ENCODE data around the gene MFSD6L.

Gene MFSD6L, protein sequence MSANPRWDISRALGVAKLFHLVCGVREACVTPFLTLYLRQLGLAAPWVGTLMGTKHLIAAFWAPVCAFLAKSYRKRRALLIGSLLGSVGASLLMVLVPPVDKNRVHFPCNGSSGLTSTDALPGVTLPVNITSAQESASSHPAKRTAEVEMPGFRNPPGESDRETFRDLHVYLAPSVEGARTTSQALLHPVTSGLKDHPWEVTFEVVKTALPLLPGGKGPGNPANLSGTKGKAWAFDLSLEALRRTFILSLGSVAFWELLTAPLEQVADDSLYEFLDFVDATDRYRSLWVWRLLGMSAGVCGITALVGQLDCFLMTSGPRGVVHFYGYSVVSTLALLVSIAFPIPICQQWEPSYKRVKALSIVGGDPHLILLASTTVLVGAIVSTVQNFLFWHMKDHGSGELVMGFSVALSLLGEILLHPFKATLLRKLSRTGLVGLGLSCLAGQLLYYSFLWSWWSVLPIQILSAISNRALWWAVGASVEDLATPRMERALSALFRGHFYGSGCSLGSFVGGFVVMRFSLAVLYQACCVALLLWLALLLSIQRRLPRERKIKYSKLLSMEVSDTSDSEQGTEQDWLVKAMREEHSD

DNA sequence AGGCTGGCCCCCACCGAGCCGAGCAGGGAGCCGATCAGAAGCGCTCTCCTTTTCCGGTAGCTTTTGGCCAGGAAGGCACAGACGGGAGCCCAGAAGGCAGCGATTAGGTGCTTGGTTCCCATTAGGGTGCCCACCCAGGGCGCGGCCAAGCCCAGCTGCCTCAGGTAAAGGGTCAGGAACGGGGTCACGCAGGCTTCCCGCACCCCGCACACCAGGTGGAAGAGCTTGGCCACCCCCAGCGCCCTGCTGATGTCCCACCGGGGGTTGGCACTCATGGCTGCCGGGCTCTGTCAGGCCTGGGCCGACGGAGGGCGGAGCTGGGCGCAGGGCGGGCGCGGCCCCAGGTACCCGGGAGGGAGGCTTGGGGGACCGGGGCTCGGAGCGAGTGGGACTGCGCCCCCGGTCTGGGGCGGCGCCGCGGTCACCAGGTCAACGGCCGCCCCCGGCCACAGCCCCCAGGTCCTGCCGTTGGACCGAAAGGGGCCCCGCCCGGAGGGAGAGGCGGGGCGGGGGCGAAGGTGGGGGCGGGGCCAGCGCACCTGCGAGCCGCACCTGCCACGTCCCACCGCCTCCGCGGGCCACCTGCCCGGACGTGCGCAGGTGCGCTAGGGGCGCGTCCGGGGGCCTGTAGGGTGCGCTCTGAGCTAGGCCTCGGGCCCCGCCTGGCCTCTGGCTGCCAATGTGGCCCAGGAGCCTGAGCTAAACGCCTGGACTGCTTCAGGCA lies at the start of gene MFSD6L:
TSS of gene MFSD6L (minus strand) at position 520 of the 724 bp plus-strand sequence. CDS start at position 275, 245 bp downstream.
- DNase-seq: no peak

DNA sequence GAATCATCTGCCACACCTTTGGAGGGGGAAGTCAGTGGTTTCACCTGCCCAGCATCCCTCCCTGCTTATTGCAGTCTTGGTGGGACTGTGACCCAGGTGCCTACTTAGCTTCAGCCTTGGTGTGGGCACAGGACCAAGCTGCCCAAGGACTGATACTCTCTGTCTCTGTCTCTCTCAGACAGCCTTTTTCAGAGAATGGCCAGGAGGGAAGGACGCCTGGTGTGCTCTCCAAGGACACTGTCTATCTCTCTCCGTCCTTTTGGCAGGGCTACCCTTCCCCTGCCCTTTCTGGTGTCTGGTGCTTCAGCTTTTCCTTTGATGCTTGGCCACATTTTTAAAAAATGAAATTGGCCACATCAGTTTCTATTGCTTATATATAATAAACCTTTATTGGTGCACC lies 48.7 kb upstream of the MFSD6L start:
- no peak for DNase-seq

DNA sequence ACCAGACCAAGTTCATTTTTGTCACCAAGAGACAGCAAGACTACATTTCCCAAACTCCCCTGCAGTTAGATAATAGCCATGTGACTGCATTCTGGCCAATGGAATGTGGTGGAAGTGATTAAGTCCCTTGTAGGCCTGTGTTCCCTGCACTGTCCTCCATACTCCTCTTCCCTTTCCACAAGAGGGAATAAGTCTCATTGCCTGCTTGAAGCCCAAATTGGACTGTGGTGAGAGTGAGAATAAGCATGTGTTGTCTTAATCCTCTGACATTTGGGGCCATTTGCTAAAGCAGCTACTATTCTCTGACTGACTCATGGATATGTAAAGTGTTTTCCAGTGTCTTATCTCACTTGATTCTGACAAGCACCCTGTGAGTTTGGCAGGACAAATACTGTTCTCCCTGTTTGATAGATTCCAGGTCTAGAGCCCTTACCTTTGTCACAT lies 47.6 kb upstream of the MFSD6L start:
- no peak for DNase-seq

DNA sequence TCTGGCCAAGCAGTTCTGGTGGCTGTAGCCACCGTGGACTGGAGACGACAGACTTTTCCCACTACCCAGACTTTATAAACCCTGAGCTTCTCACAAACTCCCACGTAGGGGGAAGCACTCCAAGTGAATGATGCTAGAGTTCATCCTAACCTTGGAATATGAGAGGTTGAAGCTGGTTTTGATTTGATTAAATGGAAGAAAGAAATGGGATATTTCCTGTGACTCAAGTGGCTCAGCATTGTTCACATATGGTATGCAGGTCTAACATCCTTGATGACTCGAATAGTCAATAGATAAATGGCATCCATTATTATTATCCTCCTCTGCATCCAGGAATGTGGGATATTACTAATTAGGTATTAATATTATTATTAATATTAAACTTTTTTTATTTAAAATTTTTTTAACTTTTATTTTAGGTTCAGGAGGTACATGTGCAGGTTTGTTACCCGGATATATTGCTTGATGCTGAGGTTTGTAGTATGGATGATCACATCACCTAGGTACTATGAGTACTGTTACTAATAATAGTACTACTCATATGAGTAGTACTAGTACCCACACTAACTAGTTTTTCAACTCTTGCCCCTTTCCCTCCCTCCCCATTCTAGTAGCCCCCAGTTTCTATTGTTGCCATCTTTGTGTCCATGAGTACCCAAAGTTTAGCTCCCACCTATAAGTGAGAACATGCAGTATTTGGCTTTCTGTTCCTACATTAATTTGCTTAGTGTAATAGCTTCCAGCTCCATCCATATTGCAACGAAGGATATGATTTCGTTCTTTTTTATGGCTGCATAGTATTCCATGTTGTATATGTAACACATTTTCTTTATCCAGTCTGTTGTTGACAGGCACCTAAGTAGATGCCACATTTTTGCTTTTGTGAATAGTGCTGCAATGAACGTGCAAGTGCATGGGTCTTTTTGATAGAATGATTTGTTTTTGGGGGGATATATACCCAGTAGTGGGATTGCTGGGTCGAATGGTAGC lies 45.4 kb upstream of the MFSD6L start:
- DNase-seq: no peak

DNA sequence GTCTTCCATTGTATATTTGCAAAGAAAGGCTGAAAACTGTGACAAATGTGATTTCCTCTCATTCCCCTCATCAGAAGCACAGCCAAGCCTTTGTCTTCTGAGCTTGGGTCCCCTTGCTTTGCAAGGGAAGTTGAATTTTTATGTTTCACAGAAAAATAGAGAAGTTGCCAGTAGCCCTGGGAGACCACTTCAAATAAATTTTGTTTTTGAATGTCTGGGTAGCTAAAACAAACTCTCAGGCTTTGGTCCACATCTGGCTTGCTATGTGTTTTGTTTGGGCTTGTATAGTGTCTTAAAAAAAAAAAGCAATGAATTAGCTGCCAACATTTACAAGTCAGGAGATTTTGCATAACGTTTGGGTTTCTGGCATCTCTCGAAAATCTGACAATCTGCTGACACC lies 44.2 kb upstream of the MFSD6L start:
- no peak for DNase-seq

DNA sequence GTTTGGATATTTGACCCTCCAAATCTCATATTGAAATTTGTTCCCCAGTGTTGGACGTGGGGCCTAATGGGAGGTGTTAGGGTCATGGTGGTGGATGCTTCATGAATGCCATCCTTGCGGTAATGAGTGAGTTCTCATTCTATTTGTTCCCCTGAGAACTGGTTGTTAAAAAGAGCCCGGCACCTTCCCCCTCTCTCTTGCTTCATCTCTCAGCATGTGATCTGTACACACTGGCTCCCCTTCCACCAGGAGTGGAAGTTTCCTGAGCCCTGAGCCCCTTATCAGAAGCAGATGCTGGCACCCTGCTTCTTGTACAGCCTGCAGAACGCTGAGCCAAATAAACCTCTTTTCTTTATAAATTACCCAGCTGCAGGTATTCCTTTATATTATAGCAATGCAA lies 42.7 kb upstream of the MFSD6L start:
- no peak for DNase-seq

DNA sequence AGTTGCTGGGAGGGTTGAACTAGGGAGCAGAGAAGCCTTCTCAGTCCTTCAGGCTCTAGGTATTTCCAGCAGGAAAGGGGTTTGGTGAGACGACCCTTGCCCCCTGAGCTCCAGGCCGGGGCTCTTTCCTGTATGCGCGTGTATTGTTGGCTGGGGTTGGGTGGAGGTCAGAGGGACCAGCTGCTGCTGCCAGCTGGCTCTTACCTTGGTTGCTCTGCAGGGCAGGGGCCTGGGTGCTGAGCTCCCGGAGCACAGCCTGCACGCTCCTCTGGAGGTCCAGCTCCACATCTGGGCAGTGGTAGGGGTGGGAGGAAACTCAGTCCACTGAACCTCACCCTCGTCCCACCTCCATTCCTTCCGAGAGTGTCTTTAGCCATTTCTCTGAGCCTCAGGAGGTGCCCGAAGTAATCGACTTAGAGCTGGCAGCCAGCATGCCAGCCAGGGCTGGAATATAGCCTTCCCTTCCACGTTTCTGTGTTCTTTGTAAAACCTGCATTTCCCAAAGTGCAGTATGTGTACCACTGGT lies 40.3 kb upstream of the MFSD6L start:
- DNase-seq: no peak

DNA sequence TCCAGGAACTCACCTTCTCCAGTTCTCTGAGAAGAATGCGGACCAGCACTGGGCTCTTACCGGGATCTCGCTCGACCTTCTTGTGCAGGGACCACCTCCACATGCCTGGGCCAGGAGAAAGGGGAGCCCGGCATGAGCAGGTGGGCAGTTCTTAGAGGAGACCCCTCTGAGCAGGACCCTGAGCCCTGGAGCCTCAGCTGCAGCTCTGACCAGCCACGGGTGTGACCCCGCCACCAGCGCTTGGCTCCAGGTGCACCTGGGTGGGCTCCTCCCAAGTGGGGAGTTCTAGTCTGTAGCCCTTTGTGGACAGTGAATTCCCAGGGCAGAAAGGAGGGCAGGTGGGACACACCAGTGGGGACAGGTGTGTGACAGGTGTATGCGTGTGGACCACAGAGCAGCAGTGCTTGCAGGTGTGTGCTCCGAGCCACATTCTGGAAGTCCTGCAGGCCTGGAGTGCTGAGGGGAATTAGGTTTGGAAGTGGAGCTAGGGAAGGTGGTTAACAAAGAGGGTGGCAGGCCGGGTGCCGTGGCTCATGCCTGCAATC lies 39.5 kb upstream of the MFSD6L start:
- DNase-seq: no peak

DNA sequence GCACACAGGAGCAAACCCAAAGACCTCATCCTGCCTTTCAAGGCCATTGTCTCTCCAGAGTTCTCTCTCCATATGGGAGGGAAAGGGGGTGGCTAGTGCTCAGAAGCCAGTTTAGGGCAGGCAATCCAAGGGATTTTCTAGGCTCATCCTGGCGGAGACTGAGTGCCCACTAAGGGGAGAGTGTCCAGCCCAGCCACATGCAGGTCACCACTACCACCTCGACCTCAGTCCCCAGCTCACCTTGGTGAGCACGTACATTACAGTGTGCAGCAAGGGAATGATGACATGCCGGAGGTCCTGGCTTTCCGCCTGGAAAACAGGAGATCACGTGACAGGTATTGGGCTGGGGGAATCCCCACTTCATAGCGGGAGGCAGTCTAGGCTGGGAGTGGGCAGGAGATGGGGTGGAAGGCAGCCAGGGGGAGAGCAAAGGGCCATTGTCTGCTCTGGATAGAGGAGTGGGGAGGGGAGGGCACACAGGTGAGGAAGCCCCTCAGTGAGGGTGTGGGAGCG lies 38.5 kb upstream of the MFSD6L start:
- DNase-seq: no peak

DNA sequence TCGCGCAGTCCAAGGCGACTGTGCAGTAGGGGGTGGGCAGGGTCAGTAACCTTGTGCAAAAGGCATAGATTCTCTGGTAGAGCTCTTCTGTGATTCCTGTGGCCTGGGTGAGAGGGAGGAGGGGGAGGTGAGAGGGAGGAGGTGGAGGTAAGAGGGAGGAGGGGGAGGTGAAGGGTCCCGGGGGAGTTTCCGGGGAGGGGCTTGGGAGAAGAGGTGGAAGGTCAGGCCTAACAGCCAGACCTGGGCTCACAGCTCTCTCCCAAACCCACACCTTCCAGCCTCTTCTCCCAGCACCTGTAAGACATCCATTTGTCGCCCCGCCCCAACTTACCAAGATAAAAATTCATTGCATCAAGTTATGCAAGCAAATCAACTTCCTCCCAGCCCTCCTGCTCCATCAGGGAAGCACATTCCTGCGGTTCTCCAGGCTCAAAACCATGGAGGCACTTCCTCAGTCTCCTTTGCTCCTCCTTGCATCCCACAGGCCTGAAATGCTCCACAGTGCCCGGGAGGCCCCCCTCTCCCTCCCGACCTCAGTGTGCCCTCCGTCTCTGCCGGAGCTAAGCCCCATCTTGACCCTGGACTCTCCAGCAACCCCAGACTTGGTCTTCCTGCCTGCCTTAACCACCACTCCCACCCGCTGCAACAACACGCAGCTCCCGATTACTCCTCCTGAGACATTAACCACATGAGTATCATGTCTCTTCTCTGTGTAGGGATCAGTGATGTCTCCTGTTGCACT lies 37.8 kb upstream of the MFSD6L start:
- DNase-seq: no peak

DNA sequence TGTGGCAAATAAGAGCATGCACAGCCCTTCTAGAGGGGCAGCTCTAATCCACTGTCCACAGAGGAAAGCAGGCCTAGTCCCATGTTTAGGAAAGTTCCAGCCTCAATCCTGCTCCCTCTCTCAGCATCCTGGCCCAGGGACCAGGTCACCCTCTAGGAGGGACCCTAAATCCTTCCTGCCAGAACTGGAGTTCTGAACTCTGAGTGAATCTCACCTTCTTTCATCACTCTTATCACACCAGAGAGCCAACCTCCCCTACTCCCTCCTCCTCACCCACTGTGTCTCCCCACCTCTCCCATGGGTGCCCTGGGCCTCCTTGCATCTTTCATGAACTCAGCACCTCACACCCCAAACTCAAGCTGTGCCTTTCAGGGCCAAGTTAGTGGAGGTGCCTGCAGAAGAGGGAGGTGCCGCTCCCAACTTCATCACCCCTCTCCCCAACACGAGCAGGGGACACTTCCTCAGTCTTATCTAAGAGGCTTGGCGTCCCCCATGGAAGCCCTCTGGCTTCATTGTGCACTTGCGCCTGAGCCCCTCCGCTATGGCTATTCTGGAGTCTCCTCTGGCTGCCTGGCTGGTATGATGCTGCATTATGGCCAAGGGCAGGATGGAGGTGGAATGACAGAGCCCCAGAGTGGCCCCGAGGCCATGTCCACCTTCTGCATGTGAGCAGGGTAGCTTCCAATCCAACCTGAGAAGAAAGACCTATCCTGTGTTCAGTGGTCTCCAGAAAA lies 36.6 kb upstream of the MFSD6L start:
- no peak for DNase-seq

DNA sequence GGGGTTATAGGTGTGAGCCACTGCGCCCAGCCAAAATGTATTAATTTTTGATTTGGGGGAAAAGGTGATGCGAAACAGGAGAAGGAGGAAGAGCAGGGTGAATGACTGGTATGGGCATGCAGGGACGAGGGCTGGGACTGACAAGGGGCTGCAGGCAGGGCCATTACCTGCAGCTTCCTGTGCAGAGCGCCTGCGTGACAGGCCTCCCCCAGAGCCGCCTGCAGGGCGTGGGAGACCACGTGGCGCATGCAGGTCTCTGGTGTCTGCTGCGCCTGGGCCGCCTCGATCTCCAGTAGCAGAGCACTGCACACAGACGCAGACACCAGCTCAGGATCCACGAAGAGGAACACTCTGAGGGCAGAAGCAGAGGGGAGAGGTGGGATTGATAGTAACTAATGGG lies 35.9 kb upstream of the MFSD6L start:
- DNase-seq: no peak

DNA sequence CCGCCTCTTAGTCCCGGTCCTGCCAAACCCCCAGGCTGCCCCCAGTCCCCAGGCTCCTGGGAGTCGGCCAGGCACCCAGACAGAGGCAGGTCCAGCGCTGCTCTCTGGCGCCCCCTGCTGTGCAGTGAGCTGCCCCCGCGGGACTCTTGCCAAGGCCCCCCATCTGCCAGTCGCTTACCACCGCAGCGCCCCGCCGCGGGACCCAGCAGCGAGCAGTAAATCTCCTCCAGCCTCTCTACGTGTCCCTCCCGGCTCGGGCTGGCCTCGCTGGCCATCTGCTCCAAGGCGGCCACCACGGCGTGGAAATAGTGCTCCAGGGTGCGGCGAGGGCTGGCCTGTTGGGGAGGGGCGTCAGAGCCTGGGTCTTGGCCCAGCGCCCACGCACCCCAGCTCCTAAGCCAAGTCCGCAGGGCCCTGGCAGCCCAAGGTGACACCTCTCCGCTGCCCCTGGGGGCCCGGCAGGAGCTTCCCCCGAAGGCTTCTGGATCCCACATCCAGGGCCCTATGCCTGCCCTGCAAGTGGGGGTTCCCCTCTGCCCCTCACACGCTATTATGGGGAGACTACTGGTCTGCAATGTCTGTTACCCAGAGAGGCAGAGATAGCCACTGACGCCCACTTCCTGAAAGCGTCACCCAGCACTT lies 33.7 kb upstream of the MFSD6L start:
- peak; percentile 38 for DNase-seq

DNA sequence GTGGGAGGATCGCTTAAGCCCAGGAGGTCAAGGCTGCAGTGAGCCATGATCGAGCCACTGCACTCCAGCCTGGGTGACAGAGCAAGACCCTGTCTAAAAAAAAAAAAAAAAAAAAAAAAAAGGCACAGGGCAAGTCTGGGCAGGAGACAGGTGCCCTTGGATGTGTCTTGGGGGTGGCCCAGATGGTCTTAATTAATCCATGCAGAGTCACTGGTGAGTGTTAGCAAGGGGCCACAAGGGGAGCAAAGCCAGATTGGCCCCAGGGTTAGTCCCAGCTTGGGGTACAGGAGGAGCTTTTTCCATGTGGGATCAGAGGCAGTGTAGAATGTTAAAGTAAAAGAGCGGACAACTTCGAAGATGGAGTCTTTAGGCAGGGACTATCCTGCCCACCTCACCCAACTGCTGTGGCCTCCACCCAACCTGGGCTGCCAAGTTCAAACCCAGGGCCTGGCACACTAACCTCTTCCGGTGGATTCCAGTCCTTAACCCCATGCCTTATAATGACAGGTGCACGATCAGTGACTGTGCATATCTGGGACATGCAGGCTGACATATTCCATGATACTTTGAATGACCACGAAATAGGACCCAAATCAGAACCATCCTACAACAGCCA lies 32.2 kb upstream of the MFSD6L start:
- no peak for DNase-seq

DNA sequence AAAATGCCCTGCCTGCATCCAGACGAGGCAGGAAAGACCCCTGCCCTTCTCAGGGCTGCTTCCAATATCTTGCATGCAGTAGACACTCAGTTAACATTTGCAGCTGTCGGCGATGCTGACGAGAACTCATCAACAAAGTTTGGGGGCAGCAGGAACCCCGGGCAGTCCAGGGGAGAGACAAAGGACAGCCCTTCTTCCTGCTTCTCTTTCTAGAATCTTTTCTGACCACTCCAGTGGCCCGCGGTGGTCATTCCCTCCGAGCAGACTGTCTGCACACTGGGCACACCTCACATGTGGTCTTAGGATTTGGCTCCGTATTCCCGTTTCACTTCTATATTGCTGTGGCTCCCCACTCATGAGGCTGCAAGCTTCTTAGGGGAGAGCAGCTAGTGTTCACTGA lies 31.0 kb upstream of the MFSD6L start:
- DNase-seq: no peak

DNA sequence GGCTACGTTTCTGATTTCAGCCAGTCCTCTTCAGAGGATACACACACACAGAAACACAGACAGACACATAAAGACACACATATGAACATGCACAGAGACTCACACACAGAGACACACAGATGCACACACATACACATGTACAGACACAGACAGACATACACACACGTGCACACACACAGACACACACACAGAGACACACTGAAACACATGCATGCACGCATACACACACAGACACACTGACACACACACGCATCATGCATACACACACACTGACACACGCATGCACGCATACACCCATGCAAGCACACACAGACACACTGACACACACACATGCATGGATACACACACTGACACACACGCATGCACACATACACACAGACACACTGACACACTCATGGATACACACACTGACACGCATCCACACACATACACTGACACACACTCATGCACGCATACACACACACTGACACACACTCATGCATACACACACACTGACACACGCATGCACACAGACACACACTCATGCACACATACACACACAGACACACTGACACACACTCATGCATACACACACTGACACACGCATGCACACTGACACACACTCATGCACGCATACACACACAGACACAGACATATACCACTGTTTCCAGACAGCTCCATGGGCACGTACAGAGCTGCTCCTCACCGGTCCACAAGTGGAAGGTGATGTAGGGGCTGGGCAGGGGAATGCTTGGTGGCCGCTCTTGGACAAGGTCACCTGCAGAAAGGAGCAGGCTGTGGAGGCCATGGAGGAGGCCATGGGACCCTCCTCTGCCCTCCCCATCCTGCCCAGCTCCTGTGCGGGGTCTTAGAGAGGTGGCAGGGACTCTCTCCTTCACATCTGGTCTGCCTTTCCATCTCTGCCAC lies 30.1 kb upstream of the MFSD6L start:
- no peak for DNase-seq

DNA sequence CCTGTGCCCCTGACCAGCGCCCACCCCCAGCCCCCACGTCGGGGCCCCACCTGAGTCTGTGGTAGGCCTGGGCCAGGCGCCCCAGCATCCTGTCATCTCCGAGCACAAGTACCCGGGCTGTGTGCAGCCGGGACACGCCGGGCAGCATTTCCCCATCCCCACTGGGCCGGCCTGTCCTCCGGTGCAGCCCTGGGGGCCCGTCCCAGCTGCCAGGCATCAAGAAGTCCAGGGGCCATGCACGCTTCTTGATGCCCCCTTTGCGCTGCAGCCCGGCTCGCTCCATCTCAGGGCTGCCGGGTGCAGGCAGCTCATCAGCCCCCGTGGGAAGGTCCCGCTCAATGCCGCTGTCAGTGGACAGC lies 29.3 kb upstream of the MFSD6L start:
- DNase-seq: no peak

DNA sequence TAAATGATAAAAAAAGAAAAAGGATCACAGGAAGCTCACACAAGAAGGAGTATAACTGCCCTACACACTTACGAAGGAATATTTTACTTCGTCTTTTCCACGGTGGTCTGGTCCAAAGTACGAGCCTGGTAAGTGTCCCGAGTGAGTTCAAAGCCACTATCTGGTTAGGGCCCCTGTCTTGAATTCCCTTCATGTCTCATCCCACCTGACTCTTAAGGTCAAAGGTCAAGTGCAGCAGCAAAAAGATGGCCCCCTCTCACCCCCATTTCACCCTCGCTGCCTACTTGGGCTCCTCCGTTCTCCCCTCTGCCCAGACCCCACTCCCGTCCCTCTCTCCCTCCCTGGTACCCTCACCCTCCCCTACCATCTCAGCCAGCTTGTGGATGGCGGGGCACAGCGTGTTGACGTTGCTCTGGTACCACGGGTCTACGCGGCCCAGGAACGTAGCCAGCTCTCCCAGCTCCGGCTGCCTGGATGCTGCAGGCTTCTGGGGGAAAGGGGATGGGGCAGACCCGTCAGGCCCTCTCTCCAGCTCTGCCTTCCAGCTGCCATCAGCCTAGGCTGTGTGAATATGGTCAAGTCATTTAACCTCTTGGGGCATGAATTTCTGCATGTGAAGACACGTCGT lies 27.8 kb upstream of the MFSD6L start:
- DNase-seq: no peak

All from stimulated activated CD4-positive, alpha-beta T cell treated with anti-CD3 and anti-CD28 coated beads, Interleukin-4, amount 100 ng/mL, for 1 hour (primary cell).